ELR (cell line): ENCODE measurements around the gene HSDL2.
"Not testable (repeated sequence)": the region's sequence is repeated elsewhere in the genome, so short reads cannot be mapped to it uniquely, and the experiment has no call there.

ENCODE experiments used
- DNase-seq: peaks from one replicate; pipeline ENCODE4 v3.0.0-alpha.2; 2015; ENCODE audit warnings: low read depth

Gene HSDL2

GRCh38 chr9:112380102-112380824, at the start of gene HSDL2:
HSDL2 (plus strand) TSS chr9:112380108; CDS start chr9:112380164, 56 bp downstream.
- DNase-seq, result peak; percentile 64

DNA sequence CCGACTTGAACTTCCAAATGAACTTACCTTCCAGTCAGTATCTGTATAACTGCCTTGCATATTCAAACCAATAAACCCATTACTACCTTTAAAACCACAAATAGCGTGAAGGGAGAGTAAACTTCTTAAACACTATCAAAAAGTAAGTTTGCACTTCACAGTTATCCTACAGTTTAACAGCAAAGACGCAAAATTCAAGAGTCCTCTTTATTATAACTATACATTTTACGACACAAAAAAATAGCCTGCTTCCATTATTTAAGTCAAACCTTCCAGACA, 48.3 kb upstream of the HSDL2 start:
- DNase-seq, result peak; percentile 14

DNA sequence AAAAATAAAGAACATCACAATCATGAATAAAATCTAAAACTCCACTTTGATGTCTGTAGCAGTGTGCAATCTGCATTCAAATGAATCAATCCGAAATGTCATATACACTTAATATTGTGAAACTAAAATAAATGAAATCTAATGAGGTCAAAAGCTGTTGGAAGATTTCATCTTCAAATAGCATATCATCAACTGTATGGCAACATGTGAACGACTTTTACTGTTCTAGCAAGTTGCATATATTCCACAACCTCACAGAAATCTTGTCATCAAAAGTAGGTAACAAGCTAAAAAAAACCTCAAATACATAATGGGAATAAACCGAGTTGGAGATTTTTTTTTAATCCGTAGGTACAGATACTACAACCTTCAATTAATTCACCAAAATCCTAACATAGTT, 47.7 kb upstream of the HSDL2 start:
- DNase-seq, result peak; percentile 27

DNA sequence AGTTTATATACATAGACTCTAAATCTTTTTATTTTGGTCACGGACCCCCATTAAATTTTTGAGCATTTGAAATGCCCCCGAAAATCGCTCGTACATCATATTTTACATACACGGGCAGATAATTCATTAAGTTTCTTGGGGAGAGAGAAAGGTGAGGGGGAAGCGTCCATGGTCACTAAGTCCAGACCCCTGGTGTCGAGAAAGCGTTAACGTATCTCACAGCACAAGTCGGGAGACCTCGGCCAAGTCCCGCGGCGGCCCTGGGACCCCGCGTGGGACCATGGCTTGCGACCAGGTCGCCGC, 47.3 kb upstream of the HSDL2 start:
- DNase-seq, result no peak

- DNase-seq, result peak; percentile 82
These were observed 46.8 kb upstream of the HSDL2 start, which contains the start of gene PTBP3 for GRCh38 chr9:112332977-112333638. PTBP3 (minus strand) TSS chr9:112333619; CDS start chr9:112297865, 35,754 bp downstream.

DNA sequence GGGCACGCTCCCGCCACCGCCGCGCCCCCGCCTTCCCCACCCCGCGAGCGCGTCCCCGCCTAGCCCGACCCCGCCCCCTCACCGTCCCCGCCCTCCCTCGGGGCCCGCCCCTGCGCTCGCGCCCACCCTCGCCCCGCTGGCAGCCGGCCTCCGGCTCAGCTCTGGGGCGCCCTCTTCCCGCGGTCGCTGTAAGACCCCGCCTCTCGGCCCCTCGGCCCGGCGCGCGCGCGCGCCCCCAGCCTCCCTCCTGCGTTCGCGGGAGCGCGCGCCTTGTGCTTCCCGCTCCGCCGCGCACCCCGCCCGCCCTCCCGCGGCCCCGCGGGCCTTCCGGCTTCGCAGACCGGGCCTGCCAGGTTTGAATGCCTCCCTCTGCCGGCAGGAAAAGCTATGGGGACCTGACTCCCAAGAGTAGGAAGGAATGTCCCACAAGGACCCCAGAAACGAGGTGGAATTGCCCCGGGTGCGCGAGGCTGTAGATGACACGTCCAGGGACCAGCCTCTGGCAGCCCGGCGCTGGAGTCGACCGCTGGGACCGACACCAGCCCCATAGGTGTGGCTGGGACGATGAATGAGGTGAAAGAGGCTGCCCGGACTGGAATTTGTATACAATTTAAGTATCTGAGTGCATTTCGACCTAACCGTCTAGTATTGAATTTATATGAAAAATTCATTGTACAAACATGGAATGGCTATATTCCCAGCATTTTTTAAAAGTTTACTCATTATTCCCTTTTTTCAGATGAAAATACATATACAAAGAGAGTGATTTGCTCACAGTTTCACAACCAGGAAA, 46.1 kb upstream of the HSDL2 start:
- peak; percentile 96 for DNase-seq

- peak; percentile 62 for DNase-seq
These were observed 45.5 kb upstream of the HSDL2 start for GRCh38 chr9:112334432-112334841.

DNA sequence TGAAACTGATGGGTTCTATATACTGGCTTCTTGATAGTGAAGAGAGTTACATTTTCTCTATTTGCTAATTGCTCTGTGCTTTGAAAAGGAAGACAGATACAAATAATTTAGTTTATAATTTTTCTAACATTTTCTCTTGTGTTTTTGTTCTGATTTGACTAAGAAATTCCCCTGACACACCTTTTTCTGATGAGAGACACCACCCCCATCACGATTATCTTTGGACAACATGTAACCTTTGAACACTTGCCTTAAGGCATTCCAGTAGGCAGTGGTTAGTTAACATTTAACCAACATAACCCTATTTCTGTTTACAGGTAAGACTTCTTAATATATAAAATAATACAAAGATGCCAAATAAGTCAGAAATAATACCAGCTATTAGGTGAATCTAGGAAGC, 42.4 kb upstream of the HSDL2 start:
- no peak for DNase-seq

- peak; percentile 73 for DNase-seq
These were observed 41.3 kb upstream of the HSDL2 start for GRCh38 chr9:112338561-112338960.

DNA sequence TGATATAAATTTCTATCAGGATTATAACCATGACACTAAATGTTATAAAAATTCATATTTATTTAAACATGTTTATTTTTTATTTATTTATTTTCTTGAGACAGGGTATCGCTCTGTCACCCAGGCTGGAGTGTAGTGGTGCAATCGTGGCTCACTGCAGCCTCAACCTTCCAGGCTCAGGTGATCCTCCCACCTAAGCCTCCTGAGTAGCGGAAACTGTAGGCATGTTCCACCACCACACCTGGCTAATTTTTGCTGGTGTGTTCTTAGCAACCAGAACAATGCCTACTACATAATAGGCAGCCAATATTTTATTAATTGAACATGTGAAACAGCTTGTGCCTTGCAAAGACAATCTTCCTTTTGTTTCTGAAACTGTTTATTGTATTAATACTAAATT, 40.0 kb upstream of the HSDL2 start:
- no peak for DNase-seq

GRCh38 chr9:112341730-112342129, 38.2 kb upstream of the HSDL2 start:
- DNase-seq, result peak; percentile 43

DNA sequence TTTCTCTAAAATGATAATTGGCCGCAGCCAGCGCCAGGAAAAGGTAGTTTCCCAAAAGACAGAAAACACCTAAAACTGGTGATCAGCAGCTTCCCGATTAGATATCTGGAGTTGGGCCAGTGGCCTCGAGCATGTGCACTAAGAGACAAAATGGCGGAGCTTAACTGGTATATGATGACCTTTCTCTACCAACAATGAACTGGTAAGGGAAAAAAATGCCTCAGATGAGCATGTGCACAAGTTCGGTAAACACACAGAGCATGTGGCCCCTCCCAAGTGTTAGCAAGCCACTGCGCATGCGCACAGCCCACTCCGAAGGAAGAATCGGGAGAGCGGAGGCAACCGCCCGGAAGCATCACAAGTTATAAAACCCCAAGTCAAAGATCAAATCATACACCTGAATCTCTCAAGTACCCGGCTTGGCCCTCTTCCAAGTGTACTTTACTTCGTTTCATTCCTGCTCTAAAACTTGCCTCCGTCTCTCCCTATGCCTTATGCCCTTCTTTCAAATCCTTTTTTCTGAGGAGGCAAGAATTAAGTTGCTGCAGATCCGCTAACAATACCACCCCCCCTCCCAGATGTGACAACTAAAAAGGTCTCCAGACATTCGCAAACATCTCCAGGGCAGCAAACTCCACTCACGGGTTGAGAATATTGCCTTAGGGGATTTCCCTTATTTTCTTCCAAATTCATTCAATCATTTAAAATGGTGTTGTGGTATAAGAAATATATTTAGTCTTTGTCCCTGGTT, 31.5 kb upstream of the HSDL2 start:
- DNase-seq, result peak; percentile 90

DNA sequence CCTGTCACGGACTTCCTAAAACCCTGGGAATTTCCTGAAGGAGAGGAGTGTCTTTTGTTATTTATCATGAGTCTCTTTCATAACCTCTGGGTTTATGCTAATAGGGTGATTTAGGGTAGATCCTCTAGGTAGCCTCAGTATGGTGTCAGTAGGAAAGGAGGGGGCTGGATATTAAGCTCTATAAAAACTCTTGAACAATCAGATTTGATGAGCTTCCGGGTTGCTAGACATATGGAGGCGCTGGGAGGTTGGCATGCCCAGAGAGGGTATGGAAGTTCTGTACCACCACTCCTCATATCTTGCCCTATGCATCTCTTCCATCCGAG, 30.9 kb upstream of the HSDL2 start:
- no peak for DNase-seq

- no peak for DNase-seq
These were observed 28.7 kb upstream of the HSDL2 start for GRCh38 chr9:112351184-112351583.

DNA sequence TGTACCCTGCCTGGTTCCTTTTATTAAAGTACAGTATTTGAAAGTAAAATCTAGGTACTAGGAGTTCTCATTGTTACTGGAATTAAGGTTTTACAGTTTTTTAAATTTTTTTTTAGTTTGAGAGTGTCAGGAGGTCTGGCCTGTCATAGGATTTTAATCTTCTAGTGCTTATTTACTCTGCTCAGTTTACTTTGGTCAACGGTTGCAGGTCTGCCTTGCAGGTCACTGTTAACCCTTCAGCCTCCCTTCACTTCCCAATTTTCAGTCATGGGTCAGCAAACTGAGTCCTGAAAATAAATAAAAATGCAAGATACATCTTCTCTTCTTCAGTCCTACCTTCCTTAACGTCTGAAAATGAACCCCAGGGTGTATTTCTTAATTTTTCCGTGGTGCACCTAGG, 27.7 kb upstream of the HSDL2 start:
- DNase-seq, result no peak

- no peak for DNase-seq
These were observed 25.7 kb upstream of the HSDL2 start for GRCh38 chr9:112354081-112354743.

GRCh38 chr9:112355427-112355897, 24.4 kb upstream of the HSDL2 start:
- DNase-seq, result no peak

GRCh38 chr9:112360047-112360804, 19.7 kb upstream of the HSDL2 start:
- peak; percentile 33 for DNase-seq

DNA sequence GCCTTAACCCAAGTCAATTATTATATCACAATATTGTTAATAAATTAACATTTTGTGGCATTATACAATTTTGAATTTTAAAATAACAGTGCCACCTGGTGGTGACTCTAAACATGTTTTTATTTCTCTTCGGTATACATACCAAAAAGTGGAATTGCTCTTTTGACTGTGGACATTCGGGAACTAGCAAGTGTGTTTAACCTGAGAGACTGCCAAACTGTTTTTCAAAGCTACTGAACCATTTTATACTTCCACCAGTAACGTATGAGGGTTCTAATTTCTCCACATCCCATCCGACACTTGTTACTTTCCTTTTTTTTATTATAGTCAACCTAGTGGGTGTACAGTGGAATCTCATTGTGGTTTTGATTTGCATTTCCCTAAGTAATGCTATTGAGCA, 18.3 kb upstream of the HSDL2 start:
- peak; percentile 71 for DNase-seq

GRCh38 chr9:112364761-112365160, 15.1 kb upstream of the HSDL2 start:
- DNase-seq, result no peak

- DNase-seq, result not testable (repeated sequence)
These were observed 14.7 kb upstream of the HSDL2 start for GRCh38 chr9:112365257-112365656.
